CD4-positive, alpha-beta T cell treated with Interleukin-21 for 1 hour (primary cell): Measurements from ENCODE around the gene COL4A6.
"Not testable (repeated sequence)": the region's sequence is repeated elsewhere in the genome, so short reads cannot be mapped to it uniquely, and the experiment has no call there.

Experiments
- DNase-seq: peaks from one replicate; pipeline ENCODE4 v3.0.0-alpha.2; 2020

Gene COL4A6

DNA sequence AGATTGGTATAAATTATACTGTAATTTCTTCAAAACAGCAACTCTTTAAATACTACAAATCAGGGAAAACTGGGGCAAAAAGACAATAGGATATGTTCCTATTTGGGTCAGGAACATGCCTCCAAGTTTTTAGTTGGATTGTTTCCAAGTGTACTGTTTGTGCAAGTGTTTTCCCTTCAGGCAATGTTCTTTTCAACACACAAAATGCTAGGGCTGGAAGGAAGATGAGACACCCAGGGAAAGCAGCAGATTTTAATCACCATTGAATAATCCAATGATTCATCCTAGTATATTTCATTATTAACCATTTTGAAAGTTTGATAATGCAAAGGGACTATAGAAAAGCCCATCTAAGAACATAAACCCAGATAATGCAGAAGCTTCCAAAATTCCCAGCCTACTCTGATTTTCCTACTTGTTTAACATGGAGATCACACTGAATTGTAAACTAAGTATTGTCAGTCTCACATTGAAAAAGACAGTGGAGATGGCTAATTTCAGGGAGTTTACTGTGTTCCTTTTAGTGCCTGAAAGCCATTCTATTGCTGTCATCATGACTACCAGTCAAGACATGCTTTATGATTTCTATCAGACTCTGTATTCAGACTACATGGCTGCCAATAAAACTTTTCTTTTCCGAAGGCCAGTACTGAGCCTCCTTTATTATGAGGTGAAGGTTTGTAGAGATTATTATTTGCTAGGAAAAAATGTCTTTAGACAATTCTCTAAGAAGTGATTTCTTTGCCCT lies 38.6 kb downstream of the COL4A6 start:
- no peak for DNase-seq

- DNase-seq: no peak
Observed at GRCh38 chrX:108397627-108398391, 40.4 kb downstream of the COL4A6 start.

GRCh38 chrX:108396986-108397385 lies 41.2 kb downstream of the COL4A6 start:
- no peak for DNase-seq

DNA sequence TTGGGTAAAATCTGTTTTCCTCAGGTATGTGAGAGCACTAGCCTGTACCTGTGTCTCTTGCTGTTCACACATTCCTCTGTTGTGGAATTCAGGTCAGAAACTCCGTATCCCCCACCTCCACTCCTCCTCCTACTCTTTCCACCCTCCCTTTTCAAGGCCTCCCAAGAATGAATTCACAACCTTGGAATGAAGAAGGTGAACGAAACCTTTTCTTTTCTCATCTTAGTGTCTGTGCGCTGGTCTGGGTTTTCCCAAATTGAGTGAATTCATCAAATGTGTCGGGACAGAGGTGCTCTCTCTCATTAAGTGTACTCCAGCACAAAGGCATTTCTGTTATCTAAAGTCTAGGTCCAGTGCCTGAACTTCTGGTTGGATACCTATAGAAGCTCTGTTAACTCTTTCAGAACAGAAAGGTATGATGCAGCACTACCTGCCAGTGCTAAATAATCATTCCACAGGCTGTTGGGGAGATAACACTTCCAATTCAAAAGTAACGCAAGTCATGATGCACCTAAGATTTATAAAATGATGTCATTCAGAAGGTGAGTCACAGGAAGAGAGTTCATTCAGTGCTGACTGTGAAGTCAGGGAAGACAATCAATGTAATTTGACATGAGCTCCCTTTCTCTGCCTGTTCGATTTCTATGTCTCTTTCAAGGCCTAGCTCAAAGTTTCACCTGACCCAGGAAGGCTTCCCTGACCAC lies 41.9 kb downstream of the COL4A6 start:
- no peak for DNase-seq

DNA sequence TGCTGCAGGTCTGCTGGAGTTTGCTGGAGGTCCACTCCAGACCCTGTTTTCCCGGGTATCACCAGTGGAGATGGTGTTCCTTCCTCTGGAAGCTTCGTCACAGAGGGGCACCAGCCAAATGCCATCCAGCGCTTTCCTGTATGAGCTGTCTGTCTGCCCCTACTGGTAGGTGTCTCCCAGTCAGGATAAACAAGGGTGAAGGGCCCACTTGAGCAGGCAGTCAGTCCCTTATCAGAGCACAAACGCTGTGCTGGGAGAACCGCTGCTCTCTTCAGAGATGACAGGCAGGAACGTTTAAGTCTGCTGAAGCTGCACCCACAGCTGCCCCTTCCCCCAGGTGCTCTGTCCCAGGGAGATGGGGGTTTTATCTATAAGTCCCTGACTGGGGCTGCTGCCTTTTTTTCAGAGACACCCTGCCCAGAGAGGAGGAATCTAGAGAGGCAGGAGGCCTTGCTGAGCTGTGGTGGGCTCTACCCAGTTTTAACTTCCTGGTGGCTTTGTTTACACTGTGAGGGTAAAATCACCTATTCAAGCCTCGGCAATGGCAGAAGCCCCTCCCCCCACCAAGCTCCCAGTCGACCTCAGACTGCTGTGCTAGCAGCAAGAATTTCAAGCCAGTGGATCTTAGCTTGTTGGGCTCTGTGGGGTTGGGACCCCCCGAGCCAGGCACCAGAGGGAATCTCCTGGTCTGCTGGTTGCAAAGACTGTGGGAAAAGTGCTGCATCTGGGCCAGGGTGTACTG lies 47.1 kb downstream of the COL4A6 start:
- DNase-seq: not testable (repeated sequence)

GRCh38 chrX:108384783-108385182 lies 53.4 kb downstream of the COL4A6 start:
- DNase-seq: no peak

DNA sequence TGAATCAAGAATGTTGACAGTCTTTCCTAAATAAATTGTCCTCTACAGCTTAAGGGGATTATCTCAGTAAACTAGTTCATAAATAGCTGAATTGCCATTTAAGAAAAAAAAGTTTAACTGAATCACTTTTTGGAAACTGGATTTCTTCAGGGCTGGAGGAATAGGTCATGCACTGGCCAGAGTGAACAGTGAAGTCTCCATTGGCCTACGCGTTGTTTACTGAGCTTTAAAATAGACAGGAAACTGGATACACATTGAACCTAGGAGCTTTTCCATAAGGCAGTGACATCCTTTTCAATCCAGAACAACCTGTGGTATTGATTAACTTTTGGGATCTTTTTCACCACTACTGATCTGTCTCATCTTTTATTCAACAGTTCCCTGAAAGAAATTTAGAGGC lies 58.0 kb downstream of the COL4A6 start:
- DNase-seq: no peak

GRCh38 chrX:108376821-108377220 lies 61.4 kb downstream of the COL4A6 start:
- DNase-seq: not testable (repeated sequence)

GRCh38 chrX:108375591-108375990 lies 62.6 kb downstream of the COL4A6 start:
- DNase-seq: not testable (repeated sequence)

DNA sequence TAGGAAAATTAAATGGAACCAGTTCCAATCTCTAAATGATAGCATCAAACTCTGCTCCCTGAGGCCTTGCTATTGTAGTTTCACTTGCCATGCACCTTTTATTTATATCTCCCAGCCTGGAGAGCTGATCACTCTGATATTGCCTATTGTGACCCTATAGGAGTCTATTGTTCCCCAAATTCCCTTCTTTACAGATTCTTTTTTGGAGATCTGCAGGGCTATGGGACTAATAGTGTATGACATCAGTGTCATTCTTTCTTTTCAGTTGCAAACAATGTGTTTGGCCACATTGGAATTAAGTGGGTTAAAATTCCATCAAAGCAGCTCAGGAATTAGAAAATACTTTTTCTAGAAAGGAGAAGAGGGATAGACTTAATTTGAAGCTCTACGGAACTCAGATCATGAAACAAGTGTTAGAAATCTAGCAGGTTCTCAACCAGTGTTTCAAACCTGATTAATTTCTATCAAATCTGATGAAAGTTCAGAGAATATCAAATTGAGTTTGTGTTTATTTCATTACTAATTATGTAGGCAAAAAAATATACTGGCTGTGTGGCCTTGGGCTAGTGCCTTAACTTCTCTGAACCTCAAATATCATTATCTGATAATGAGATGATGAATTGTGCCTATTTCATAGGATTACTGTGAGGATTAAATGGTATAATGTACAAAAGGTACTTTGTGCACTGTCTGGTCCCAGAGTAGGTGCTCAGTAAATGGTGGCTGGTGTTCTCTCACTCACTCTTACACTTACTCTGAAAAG lies 71.4 kb downstream of the COL4A6 start:
- no peak for DNase-seq

DNA sequence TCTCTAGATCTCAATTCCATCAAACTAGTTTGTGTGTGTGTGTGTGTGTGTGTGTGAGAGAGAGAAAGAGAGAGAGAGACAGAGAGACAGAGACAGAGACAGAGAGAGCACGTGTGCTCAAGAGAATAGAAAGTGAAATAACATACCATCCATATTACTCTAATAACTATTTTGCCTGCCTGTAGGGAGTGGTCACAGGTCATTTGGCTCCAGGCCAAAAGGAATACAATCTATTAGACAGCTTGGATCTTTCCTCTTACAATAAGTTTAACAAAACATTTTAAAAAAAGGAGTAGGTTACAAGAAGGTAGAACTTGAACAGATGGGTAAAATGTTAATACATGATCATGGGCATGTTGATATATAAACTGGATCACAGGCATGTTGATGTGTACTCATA lies 76.2 kb downstream of the COL4A6 start:
- no peak for DNase-seq

- DNase-seq: no peak
Observed at GRCh38 chrX:108361316-108361715, 76.9 kb downstream of the COL4A6 start.

DNA sequence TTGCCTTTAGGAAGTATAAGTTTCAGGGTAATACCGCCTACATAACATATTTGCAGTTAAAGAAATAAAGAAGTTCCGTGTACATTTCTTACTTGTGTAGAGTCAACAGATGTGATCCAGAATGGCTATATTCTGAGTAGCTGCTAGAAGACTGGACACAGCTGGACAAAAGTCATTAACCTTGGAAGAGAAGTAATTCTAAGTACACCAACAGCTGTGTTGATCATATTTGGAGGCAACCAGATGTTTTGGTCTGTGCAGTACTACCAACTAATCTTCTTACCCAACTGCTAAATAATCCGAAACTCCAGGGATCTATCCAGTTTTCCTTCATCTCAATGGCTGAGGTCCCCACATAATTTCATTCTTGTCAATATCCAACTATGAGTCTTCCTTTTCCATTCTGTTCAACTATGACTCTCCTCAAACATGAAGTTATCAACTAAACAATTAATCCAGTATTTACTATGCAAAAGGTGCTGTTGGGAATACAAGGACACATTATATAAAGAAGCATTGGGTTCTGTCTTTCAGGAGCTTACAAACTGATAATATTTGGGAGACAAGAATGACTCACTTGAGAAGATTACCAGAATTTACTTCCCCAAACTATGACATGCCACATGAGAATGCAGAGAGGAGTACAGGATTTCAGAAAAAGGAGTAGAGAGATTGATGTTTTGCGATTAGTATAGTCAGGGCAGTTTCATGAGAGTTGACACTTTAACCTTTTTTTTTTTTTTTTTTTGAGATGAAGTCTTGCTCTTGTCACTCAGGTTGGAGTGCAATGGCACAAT lies 78.2 kb downstream of the COL4A6 start:
- no peak for DNase-seq

GRCh38 chrX:108353452-108353851 lies 84.8 kb downstream of the COL4A6 start:
- DNase-seq: no peak

DNA sequence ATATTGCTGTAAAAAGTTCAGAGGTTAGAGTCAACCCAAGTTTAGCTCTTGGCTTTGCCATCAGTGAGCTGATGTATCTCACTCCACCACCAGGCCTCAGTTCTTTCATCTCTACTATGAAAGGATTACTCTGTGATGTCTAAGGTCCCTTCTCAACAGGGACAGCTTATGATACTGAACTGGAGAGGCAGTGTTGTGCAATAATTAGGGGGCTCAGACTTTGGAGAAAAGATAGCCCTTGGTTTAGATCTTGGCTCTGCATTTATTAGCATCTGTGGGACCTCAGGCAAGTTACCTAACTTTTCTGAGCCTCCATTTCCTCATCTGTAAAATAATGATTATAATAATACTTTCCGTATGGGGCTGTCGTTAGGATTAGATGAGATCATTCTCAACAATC lies 89.0 kb downstream of the COL4A6 start:
- no peak for DNase-seq

- DNase-seq: no peak
Observed at GRCh38 chrX:108348525-108348924, 89.7 kb downstream of the COL4A6 start.

- DNase-seq: no peak
Observed at GRCh38 chrX:108347800-108348199, 90.4 kb downstream of the COL4A6 start.

GRCh38 chrX:108344216-108344615 lies 94.0 kb downstream of the COL4A6 start:
- DNase-seq: no peak

GRCh38 chrX:108341947-108342346 lies 96.3 kb downstream of the COL4A6 start:
- DNase-seq: no peak

DNA sequence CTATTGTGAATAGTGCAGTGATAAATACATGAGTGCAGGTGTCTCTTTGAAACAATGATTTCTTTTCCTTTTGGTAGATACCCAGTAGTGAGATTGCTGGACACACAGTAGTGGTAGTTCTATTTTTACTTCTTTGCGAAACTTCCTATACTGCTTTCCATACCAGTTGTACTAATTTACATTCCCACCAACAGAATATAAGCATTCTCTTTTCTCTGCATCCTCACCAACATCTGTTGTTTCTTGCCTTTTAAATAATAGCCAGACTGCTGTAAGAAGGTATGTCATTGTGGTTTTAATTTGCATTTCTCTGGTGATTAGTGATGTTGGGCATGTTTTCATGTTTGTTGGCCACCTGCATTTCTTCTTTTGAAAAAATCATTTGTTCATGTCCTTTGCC lies 105.9 kb downstream of the COL4A6 start:
- no peak for DNase-seq

DNA sequence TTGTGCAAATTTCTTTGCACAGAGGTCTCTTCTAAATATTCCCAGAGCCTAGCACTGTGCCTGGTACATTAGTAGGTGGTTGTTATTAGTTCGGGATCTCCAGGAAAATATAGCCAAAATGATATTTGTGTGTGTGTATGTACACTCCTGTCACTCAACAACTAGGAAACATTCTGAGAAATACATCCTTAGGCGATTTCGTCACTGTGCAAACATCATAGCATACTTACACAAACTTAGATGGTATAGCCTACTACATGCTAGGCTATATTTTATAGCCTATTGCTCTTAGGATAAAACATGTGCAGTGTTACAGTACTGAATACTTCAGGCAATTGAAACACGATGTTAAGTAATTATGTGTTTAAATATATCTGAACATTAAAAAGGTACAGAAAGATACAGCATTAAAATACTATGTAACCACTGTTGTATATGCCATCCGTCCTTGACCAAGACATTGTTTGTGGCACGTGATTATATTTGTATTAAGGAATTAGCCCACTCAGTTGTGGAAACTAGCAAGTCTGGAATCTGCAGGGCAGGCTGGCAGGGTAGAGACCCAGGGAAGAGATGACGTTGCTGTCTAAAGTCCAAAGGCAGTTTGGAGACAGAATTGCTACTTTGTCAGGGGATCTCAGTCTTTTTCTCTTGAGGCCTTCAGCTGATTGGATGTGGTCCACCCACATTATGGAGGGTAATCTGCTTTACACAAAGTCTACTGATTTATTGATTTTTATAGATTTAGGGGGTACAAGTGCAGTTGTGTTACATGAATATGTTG lies 106.9 kb downstream of the COL4A6 start:
- no peak for DNase-seq
